Uterus (tissue), 2 donors: ENCODE data around the gene TSHZ1.

Experiments used
- CTCF ChIP-seq, 4 experiments: fragments of 200-600 bp in 2 of 4; fragments of 450-650 bp in 2 of 4; sonication (generic) in 2 of 4; IDR thresholded peaks; one replicate each; pipeline ENCODE4 v1.5.1; 2016 to 2019; ENCODE audit warnings: antibody characterized with exemption in 4 of 4, mild to moderate bottlenecking in 2 of 4, moderate library complexity in 1 of 4
- POLR2A ChIP-seq, 2 donors: fragments of 450-650 bp; IDR thresholded peaks; one replicate each; pipeline ENCODE4 v1.6.1; 2016; ENCODE audit warnings: antibody characterized with exemption in 2 of 2, mild to moderate bottlenecking in 1 of 2, moderate library complexity in 1 of 2

DNA sequence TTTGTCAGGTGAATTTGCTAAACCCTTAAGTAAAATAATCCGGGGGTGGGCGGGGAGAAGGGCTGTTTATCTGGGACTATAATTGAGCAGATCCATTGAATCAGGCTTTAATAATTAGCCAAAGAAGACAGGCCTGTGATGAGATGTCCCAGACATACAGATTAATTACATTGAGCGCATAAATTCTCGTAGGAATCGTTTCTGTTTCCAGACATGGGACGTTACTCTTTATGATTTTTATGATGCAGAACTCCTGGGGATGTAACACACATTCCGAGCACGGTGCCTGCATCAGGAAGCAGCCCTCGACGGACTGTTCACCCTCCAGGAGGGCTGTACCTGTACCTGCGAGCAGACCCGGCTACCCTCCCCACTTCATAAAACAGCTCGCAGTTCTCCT lies 128.0 kb downstream of the TSHZ1 start:
- no peak for TF ChIP-seq CTCF (IDR thresholded peaks at IDR 0.05)
- no peak for TF ChIP-seq POLR2A (IDR thresholded peaks at IDR 0.05)
